Fibroblast of skin of right biceps (primary cell): ENCODE measurements around the gene TMEM134.
"Not testable (repeated sequence)": the region's sequence is repeated elsewhere in the genome, so short reads cannot be mapped to it uniquely, and the experiment has no call there.

Experiments
- DNase-seq: peaks from one replicate; pipeline ENCODE4 v3.0.0-alpha.2; 2013

TMEM134 gene

GRCh38 chr11:67483831-67484665 is 15.0 kb upstream of the TMEM134 start:
- no peak for DNase-seq

DNA sequence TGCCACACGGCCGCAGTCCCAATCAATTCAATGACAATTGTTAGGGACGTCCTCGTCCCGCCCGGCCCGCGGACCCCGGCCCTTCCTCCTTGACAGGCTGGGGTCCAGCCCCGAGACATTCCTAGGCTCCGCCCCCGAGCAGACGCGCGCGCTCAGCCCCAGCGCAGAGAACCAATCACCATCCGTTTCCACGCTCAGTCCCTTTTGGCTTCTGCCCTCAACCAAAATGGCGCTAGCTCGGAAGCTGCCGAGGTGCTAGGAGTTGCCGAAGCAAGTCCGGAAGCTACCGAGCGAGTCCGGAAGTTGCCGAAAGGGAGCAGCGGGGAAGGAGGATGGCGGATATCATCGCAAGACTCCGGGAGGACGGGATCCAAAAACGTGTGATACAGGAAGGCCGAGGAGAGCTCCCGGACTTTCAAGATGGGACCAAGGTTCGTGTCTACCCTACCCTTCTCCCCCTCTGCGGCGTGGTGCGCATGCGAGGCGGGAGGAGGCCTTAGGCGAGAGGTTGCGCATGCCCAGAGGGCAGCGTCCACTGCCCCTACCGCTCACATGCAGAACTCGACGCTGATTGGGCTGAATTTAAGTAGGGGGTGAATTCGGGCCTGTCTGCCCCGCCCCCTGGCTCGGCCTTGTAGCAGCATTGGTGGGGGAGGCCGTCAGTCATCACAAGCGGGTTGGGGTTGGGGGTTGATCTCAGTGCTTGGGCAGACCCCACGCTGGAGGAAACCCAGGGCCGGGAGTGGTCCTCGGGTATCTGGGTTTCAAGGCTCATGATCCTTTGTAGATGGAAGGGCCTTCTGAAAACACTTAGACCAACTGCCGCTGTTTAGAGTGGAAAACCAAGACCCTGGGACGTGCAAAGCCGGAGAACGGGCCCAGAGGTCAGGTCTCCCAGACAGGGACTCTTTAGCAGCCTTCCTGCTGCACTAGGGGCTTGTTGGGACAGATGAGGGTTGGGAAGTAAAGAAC is 14.1 kb upstream of the TMEM134 start, which contains the start of gene AIP:
TSS of gene AIP (plus strand) at position 200 of the 972 bp plus-strand sequence. CDS start at position 333, 133 bp downstream.
- peak; percentile 98 for DNase-seq

GRCh38 chr11:67482275-67482826 is 13.3 kb upstream of the TMEM134 start:
- DNase-seq: no peak

- DNase-seq: not testable (repeated sequence)
These were observed 8.4 kb upstream of the TMEM134 start for GRCh38 chr11:67477344-67478050.

GRCh38 chr11:67476692-67477091 is 7.6 kb upstream of the TMEM134 start:
- not testable (repeated sequence) for DNase-seq

DNA sequence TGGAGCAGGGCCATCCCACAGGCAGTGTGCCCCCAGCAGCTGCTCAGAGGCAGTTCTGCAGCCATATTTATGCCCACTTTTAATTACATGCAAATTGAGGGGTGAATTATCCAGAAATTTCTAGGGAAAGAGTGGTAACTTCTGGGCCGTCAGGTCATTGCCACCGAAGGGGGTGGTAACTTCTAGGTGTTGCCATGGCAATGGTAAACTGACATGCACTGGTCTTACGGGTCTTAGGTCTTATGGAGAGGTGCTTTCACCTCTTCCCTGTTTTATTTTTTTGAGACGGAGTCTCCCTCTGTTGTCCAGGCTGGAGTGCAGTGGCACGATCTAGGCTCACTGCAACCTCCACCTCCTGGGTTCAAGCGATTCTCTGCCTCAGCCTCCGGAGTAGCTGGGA is 3.8 kb upstream of the TMEM134 start:
- no peak for DNase-seq

DNA sequence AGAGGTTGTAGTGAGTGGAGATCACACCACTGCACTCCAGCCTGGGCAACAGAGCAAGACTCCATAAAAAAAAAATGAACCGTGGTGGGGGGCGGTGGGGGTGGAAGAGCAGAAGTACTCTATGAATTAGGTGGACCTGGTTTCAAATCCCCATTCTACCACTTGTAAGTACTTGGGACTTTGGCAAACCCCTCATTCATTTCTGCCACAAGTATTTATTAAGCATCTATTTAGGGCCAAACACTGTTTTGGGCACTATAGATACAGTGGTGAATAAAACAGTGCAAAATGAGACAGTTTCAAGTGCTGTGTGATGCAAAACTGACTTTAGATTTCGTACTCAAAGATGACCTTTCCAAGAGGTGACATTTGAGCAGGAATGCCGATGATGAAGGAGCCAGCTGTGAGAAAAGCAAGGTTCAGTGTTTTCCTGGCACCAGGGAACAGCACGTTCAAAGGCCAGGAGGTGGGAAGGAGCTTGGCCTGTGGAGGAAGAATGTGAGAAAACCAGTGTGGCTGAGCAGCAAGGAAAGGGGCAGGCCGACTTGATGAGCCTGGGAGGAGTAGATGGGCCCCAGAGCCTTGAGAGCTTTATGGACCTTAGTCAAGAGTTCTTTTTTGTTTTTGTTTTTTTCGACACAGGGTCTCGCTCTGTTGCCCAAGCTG is 1.4 kb upstream of the TMEM134 start:
- no peak for DNase-seq

GRCh38 chr11:67469508-67469811 is 409 bp upstream of the TMEM134 start:
- no peak for DNase-seq

DNA sequence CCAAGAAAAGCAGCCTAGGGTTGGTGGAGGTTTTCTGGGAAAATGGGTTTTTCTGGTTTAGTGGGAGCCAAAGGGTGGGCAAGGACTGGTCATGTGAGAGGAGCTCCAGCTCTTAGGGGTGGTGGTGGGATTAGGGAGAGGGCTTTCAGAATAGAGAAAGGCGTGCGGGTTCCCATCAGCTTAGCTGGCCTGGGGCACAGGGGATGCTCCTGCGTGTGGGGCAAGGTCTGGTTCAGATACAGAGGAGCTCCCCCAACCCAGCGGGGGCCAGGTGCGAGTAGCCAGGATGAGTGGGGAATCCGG is 644 bp downstream of the TMEM134 start:
- DNase-seq: no peak

DNA sequence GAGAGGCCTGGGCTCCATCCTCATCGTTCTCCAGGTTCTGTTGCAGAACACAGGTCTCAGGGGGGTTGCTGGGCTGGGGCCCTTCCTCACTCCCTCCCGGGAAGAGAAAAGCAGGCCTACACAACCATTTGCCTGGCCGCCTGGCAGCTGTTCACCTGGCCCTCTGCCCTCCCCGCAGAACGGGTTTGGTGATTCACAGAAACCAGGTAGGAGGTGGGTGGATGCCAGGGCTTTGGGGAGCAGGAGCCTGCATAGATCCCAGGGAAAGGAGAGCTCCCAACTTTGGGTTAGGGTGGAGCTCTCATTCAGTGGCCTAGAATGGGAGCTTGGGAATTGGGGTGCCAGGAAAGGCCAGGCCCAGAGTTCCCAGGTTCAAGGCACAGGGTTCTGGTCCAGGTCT is 995 bp downstream of the TMEM134 start:
- DNase-seq: no peak

GRCh38 chr11:67466962-67467771 is 1.9 kb downstream of the TMEM134 start:
- DNase-seq: no peak

GRCh38 chr11:67466367-67466766 is 2.7 kb downstream of the TMEM134 start:
- DNase-seq: no peak

GRCh38 chr11:67465530-67465929 is 3.5 kb downstream of the TMEM134 start:
- peak; percentile 33 for DNase-seq

DNA sequence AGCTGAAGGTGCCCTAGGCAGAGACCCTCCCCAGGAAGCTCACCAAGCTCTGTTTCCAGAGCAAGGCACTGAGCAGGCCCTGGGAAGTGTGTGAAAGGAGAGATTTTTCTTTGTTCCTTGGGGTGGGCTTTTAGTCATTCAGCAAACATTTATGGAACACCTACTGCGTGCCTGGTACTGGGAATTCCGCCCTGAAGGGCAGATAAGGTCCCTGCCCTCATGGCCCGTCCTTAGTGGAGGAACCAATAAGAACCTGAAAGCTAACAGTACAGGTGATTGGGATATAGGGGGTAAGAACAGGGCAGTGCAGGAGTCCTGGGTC is 3.9 kb downstream of the TMEM134 start:
- DNase-seq: no peak

GRCh38 chr11:67464411-67465188 is 4.5 kb downstream of the TMEM134 start:
- peak; percentile 73 for DNase-seq

GRCh38 chr11:67463680-67464410 is 5.2 kb downstream of the TMEM134 start:
- no peak for DNase-seq

- no peak for DNase-seq
These were observed 5.9 kb downstream of the TMEM134 start for GRCh38 chr11:67463186-67463585.

DNA sequence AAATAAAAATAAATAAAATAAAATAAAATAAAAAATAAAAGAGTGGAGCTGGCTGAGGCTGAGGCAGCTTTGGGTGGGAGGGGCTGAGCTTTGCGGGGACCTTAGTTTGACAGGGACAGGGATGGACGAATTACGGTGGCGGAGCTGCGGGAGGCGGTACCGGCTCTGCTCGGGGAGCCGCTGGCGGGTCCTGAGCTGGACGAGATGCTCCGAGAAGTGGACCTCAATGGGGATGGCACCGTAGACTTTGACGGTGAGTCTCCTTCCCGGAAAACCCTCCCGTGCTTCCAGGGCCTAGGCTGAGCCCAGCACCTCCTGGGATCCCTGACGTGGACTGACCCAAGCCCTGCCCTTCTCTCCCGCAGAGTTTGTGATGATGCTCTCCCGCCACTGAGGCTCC is 10.8 kb downstream of the TMEM134 start:
- DNase-seq: no peak

- no peak for DNase-seq
These were observed 11.6 kb downstream of the TMEM134 start for GRCh38 chr11:67457453-67457852.

GRCh38 chr11:67456068-67456705 is 12.9 kb downstream of the TMEM134 start:
- DNase-seq: no peak
